GM19240 (cell line): Measurements from ENCODE around the gene MSI2.

Experiments
- DNase-seq: peaks from one replicate; pipeline ENCODE4 v3.0.0; 2011; ENCODE audit warnings: low spot score; ENCODE audit not compliant: insufficient read length

Gene MSI2

GRCh38 chr17:57587193-57587969 lies 331.1 kb downstream of the MSI2 start:
- no peak for DNase-seq

- DNase-seq, result no peak
Observed at GRCh38 chr17:57588086-57588485, 331.8 kb downstream of the MSI2 start.

- DNase-seq, result no peak
Observed at GRCh38 chr17:57589151-57590034, 333.1 kb downstream of the MSI2 start.

GRCh38 chr17:57593739-57594462 lies 337.6 kb downstream of the MSI2 start:
- DNase-seq, result no peak

GRCh38 chr17:57594767-57595166 lies 338.4 kb downstream of the MSI2 start:
- DNase-seq, result no peak

GRCh38 chr17:57595426-57595825 lies 339.1 kb downstream of the MSI2 start:
- no peak for DNase-seq

- no peak for DNase-seq
Observed at GRCh38 chr17:57595947-57596695, 339.8 kb downstream of the MSI2 start.

GRCh38 chr17:57597101-57597500 lies 340.8 kb downstream of the MSI2 start:
- no peak for DNase-seq

GRCh38 chr17:57597531-57598453 lies 341.5 kb downstream of the MSI2 start:
- no peak for DNase-seq

- no peak for DNase-seq
Observed at GRCh38 chr17:57599271-57600045, 343.1 kb downstream of the MSI2 start.

- DNase-seq, result no peak
Observed at GRCh38 chr17:57600074-57600473, 343.8 kb downstream of the MSI2 start.

- DNase-seq, result no peak
Observed at GRCh38 chr17:57601143-57601735, 344.9 kb downstream of the MSI2 start.

- no peak for DNase-seq
Observed at GRCh38 chr17:57602896-57603295, 346.6 kb downstream of the MSI2 start.

GRCh38 chr17:57603546-57603945 lies 347.2 kb downstream of the MSI2 start:
- DNase-seq, result no peak

- DNase-seq, result no peak
Observed at GRCh38 chr17:57603978-57604377, 347.7 kb downstream of the MSI2 start.

GRCh38 chr17:57604771-57605674 lies 348.7 kb downstream of the MSI2 start:
- no peak for DNase-seq

GRCh38 chr17:57605675-57606105 lies 349.4 kb downstream of the MSI2 start:
- no peak for DNase-seq
